ENCODE data around the gene GABRB3. TPM values are rescaled to one million over a fixed set of nuclear protein-coding genes. Genes with fewer than 3 reads are reported as not detected.

GABRB3 gene
- total and polyA plus RNA-seq, 4 donors: 0.81 to 5.5 (median 3.6) TPM

DNA sequence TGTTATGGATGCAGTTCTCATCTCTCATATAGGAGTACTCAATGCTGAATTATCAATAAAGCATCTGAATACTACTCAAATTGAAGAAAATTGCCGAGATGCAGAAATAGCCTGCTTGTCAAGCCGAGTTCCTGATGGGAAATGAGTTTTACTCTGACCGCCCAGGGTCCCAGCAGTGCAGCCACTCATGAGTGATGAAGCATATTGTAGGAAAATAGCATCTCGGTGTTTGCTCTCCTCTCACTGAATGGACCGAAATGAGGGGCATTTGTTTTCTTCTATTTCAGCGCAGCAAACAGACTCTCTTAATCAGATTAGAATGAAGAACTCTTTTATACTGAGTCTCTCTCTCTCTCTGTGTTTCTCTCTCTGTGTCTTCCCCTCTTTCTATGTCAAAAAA is 190.0 kb downstream of the GABRB3 start:
- H3K27ac ChIP-seq (ENCODE audit: low read depth in 1 of 2, low read length in 1 of 2): no peak overlapping the region
- H3K4me3 ChIP-seq: no peak overlapping the region
- TF ChIP-seq CTCF (IDR thresholded peaks at IDR 0.05; ENCODE audit: control extremely low read depth, extremely low read depth): no peak
- no peaks in the 10 kb centered on the region for H3K4me1 ChIP-seq (ENCODE audit: control insufficient read depth in 5 of 5, insufficient read depth in 5 of 5, low read length in 5 of 5)
- peaks cover 0 to 2% (median 0%) of the 10 kb centered on the region in 4 donors for H3K9me3 ChIP-seq (ENCODE audit: control insufficient read depth in 4 of 4, insufficient read depth in 3 of 4, low read length in 3 of 4)
- WGBS, 2 donors: 88 to 94% methylated on average over 6 of the region's 6 CpGs
- H3K36me3 ChIP-seq (ENCODE audit: control insufficient read depth in 4 of 4, insufficient read depth in 4 of 4, low read length in 4 of 4): no peaks in the 10 kb centered on the region
- ATAC-seq (ENCODE audit: insufficient read depth, low FRiP score) (no peak), DNase-seq (no peak)
- H3K27me3 ChIP-seq (ENCODE audit: control insufficient read depth in 3 of 3, insufficient read depth in 3 of 3, low read length in 2 of 3): no peaks in the 10 kb centered on the region
- no peak overlapping the region for H3K9ac ChIP-seq (ENCODE audit: insufficient read depth in 1 of 2, low read length in 2 of 2)

DNA sequence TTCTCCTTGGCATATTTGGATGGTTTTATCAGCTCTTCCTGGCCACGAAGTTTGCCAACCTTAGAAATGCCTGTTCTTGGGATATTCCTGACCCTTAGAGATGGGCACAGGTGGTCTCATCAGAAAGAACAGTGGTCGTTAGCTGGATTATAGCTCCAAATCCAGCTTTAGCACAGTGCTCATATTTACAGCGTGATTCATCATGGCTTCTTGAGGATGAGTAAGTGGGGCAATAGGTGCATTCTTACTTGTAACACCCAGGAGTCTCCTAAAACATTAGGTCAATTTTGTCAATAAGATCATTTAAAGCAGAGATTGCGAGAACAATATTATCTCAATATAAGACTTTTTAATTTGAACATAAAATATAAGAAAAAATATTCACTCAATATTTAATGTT is 191.9 kb downstream of the GABRB3 start:
- H3K27ac ChIP-seq (ENCODE audit: low read depth in 1 of 2, low read length in 1 of 2): no peak overlapping the region
- H3K36me3 ChIP-seq (ENCODE audit: control insufficient read depth in 4 of 4, insufficient read depth in 4 of 4, low read length in 4 of 4): no peaks in the 10 kb centered on the region
- H3K4me3 ChIP-seq: no peak overlapping the region
- no peak for TF ChIP-seq CTCF (IDR thresholded peaks at IDR 0.05; ENCODE audit: control extremely low read depth, extremely low read depth)
- no peaks in the 10 kb centered on the region for H3K27me3 ChIP-seq (ENCODE audit: control insufficient read depth in 3 of 3, insufficient read depth in 3 of 3, low read length in 2 of 3)
- H3K4me1 ChIP-seq (ENCODE audit: control insufficient read depth in 5 of 5, insufficient read depth in 5 of 5, low read length in 5 of 5): no peaks in the 10 kb centered on the region
- peaks cover 0 to 2% (median 0%) of the 10 kb centered on the region in 4 donors for H3K9me3 ChIP-seq (ENCODE audit: control insufficient read depth in 4 of 4, insufficient read depth in 3 of 4, low read length in 3 of 4)
- H3K9ac ChIP-seq (ENCODE audit: insufficient read depth in 1 of 2, low read length in 2 of 2): no peak overlapping the region
- 48 to 74% methylated on average over 4 of the region's 4 CpGs for WGBS, 2 donors
- no peak for ATAC-seq (ENCODE audit: insufficient read depth, low FRiP score)
- no peak for DNase-seq

DNA sequence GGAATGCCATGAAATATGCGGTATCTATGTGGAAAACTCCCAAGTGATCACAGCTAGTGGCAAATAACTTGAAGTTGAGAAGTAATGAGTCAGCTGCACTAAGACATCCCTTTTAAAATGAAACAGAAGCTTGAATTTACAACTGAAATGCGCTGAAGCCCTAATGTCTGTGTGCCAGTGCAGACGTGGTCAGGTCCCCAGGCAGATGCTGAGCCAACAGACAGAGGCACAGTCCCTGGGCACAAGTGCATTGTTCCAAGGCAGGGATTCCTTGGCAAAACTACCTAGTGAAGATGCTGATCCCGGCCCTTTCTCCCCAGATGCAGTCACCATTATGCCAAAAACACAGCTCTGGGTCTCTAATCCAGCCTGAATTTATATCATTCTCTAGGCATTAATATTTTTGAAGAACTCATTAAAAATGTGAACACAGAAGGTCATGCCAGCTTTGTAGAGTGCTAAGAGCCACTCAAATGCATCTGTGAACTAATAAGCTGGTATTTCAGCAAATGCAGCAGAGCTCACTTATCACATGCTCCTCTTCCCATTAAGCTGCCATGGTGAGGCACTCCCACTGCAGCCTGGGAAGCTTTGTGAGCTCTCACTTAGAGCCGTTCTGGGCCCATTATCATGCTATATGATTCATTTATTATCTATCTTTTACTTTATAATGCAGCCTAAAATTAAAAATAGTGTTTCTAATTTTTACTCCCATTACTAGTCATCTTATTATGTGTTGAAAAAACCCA is 200.1 kb downstream of the GABRB3 start:
- Histone ChIP-seq H3K27me3 (ENCODE audit: control insufficient read depth in 3 of 3, insufficient read depth in 3 of 3, low read length in 2 of 3) (no peaks in the 10 kb centered on the region), H3K27ac (ENCODE audit: low read depth in 1 of 2, low read length in 1 of 2) (no peak overlapping the region), H3K4me3 (no peak overlapping the region), H3K9me3 (ENCODE audit: control insufficient read depth in 4 of 4, insufficient read depth in 3 of 4, low read length in 3 of 4) (peaks cover 0 to 2% (median 0%) of the 10 kb centered on the region in 4 donors), H3K4me1 (ENCODE audit: control insufficient read depth in 5 of 5, insufficient read depth in 5 of 5, low read length in 5 of 5) (no peaks in the 10 kb centered on the region), H3K9ac (ENCODE audit: insufficient read depth in 1 of 2, low read length in 2 of 2) (no peak overlapping the region), H3K36me3 (ENCODE audit: control insufficient read depth in 4 of 4, insufficient read depth in 4 of 4, low read length in 4 of 4) (no peaks in the 10 kb centered on the region)
- WGBS, 2 donors: 77 to 87% methylated on average over 5 of the region's 5 CpGs
- ATAC-seq (ENCODE audit: insufficient read depth, low FRiP score) (no peak), DNase-seq (no peak)
- TF ChIP-seq CTCF (IDR thresholded peaks at IDR 0.05; ENCODE audit: control extremely low read depth, extremely low read depth): no peak

Measured in lung (tissue), 12 donors.